ENCODE results near the gene B9D1. TPM values are rescaled to one million over a fixed set of nuclear protein-coding genes. Genes with fewer than 3 reads are reported as not detected.

B9D1 gene
- total RNA-seq, 1 donor from 2014 or later: 7.8 TPM

- TF ChIP-seq CTCF (IDR thresholded peaks at IDR 0.05; ENCODE audit: partially characterized antibody, unreplicated experiment): no peak
- Mint-ChIP-seq H3K9me3 (ENCODE audit: unreplicated experiment) (peaks cover 7% of the 10 kb centered on the region), H3K4me1 (ENCODE audit: low read depth, unreplicated experiment) (peaks cover 15% of the 10 kb centered on the region), H3K27ac (ENCODE audit: unreplicated experiment) (no peak overlapping the region), H3K27me3 (ENCODE audit: unreplicated experiment) (peaks cover 5% of the 10 kb centered on the region), H3K4me3 (ENCODE audit: unreplicated experiment) (no peak overlapping the region), H3K36me3 (ENCODE audit: unreplicated experiment) (no peaks in the 10 kb centered on the region)
- DNase-seq: no peak
These were observed 6.7 kb upstream of the B9D1 start for GRCh38 chr17:19369107-19369778.

- peaks cover 7% of the 10 kb centered on the region for H3K9me3 Mint-ChIP-seq (ENCODE audit: unreplicated experiment)
- H3K27ac Mint-ChIP-seq (ENCODE audit: unreplicated experiment): no peak overlapping the region
- peaks cover 5% of the 10 kb centered on the region for H3K27me3 Mint-ChIP-seq (ENCODE audit: unreplicated experiment)
- no peak for DNase-seq
- no peak for TF ChIP-seq CTCF (IDR thresholded peaks at IDR 0.05; ENCODE audit: partially characterized antibody, unreplicated experiment)
- H3K4me3 Mint-ChIP-seq (ENCODE audit: unreplicated experiment): no peak overlapping the region
- H3K36me3 Mint-ChIP-seq (ENCODE audit: unreplicated experiment): no peaks in the 10 kb centered on the region
- peaks cover 16% of the 10 kb centered on the region for H3K4me1 Mint-ChIP-seq (ENCODE audit: low read depth, unreplicated experiment)
These were observed 5.7 kb upstream of the B9D1 start for GRCh38 chr17:19368229-19368628.

- no peak for DNase-seq
- H3K27ac Mint-ChIP-seq (ENCODE audit: unreplicated experiment): no peak overlapping the region
- peaks cover 7% of the 10 kb centered on the region for H3K9me3 Mint-ChIP-seq (ENCODE audit: unreplicated experiment)
- H3K4me3 Mint-ChIP-seq (ENCODE audit: unreplicated experiment): no peak overlapping the region
- H3K27me3 Mint-ChIP-seq (ENCODE audit: unreplicated experiment): peaks cover 8% of the 10 kb centered on the region
- H3K4me1 Mint-ChIP-seq (ENCODE audit: low read depth, unreplicated experiment): peaks cover 16% of the 10 kb centered on the region
- H3K36me3 Mint-ChIP-seq (ENCODE audit: unreplicated experiment): no peaks in the 10 kb centered on the region
- no peak for TF ChIP-seq CTCF (IDR thresholded peaks at IDR 0.05; ENCODE audit: partially characterized antibody, unreplicated experiment)
These were observed 4.1 kb upstream of the B9D1 start for GRCh38 chr17:19366637-19366972.

- Mint-ChIP-seq H3K9me3 (ENCODE audit: unreplicated experiment) (peaks cover 5% of the 10 kb centered on the region), H3K36me3 (ENCODE audit: unreplicated experiment) (no peaks in the 10 kb centered on the region), H3K27me3 (ENCODE audit: unreplicated experiment) (peaks cover 6% of the 10 kb centered on the region), H3K4me3 (ENCODE audit: unreplicated experiment) (no peak overlapping the region), H3K4me1 (ENCODE audit: low read depth, unreplicated experiment) (peaks cover 15% of the 10 kb centered on the region), H3K27ac (ENCODE audit: unreplicated experiment) (no peak overlapping the region)
- no peak for DNase-seq
- TF ChIP-seq CTCF (IDR thresholded peaks at IDR 0.05; ENCODE audit: partially characterized antibody, unreplicated experiment): no peak
These were observed 3.5 kb upstream of the B9D1 start for GRCh38 chr17:19365833-19366636.

GRCh38 chr17:19365499-19365817, 2.9 kb upstream of the B9D1 start:
- peaks cover 13% of the 10 kb centered on the region for H3K4me1 Mint-ChIP-seq (ENCODE audit: low read depth, unreplicated experiment)
- peaks cover 5% of the 10 kb centered on the region for H3K9me3 Mint-ChIP-seq (ENCODE audit: unreplicated experiment)
- H3K27ac Mint-ChIP-seq (ENCODE audit: unreplicated experiment): no peak overlapping the region
- no peak for DNase-seq
- H3K27me3 Mint-ChIP-seq (ENCODE audit: unreplicated experiment): peaks cover 7% of the 10 kb centered on the region
- TF ChIP-seq CTCF (IDR thresholded peaks at IDR 0.05; ENCODE audit: partially characterized antibody, unreplicated experiment): no peak
- no peak overlapping the region for H3K4me3 Mint-ChIP-seq (ENCODE audit: unreplicated experiment)
- no peaks in the 10 kb centered on the region for H3K36me3 Mint-ChIP-seq (ENCODE audit: unreplicated experiment)

Data from glutamatergic neuron (in vitro differentiated cells).